ENCODE measurements around the gene TMEM116. TPM values are rescaled to one million over a fixed set of nuclear protein-coding genes. Genes with fewer than 3 reads are reported as not detected.
A peak's percentile ranks its signal among the peaks of the same experiment; 100 is the strongest.
"Not testable (repeated sequence)": the region's sequence is repeated elsewhere in the genome, so short reads cannot be mapped to it uniquely, and the experiment has no call there.

Gene TMEM116
- total RNA-seq, 1 donor from 2014 or later = 10.7 TPM

GRCh38 chr12:112013601-112014402, 837 bp upstream of the TMEM116 start:
- H3K36me3 ChIP-seq (ENCODE audit: control insufficient read depth, insufficient read depth, low read length) = no peaks in the 10 kb centered on the region
- peak overlapping the region; percentile 84 for H3K4me3 ChIP-seq (ENCODE audit: low read depth, low read length)
- peak; percentile 49 for DNase-seq (ENCODE audit: low read depth)
- TF ChIP-seq CTCF (IDR thresholded peaks at IDR 0.05; ENCODE audit: insufficient read depth, low read length, poor library complexity, severe bottlenecking) = no peak
- H3K27me3 ChIP-seq (ENCODE audit: control insufficient read depth, insufficient read depth, low read length) = no peaks in the 10 kb centered on the region

GRCh38 chr12:112011685-112012084, 1.3 kb downstream of the TMEM116 start:
- Histone ChIP-seq H3K27me3 (ENCODE audit: control insufficient read depth, insufficient read depth, low read length) (no peaks in the 10 kb centered on the region), H3K4me3 (ENCODE audit: low read depth, low read length) (no peak overlapping the region), H3K36me3 (ENCODE audit: control insufficient read depth, insufficient read depth, low read length) (no peaks in the 10 kb centered on the region)
- no peak for TF ChIP-seq CTCF (IDR thresholded peaks at IDR 0.05; ENCODE audit: insufficient read depth, low read length, poor library complexity, severe bottlenecking)
- DNase-seq (ENCODE audit: low read depth) = no peak

- Histone ChIP-seq H3K36me3 (ENCODE audit: control insufficient read depth, insufficient read depth, low read length) (no peaks in the 10 kb centered on the region), H3K4me3 (ENCODE audit: low read depth, low read length) (no peak overlapping the region), H3K27me3 (ENCODE audit: control insufficient read depth, insufficient read depth, low read length) (no peaks in the 10 kb centered on the region)
- no peak for DNase-seq (ENCODE audit: low read depth)
- TF ChIP-seq CTCF (IDR thresholded peaks at IDR 0.05; ENCODE audit: insufficient read depth, low read length, poor library complexity, severe bottlenecking) = no peak
These were observed 2.3 kb downstream of the TMEM116 start for GRCh38 chr12:112010415-112011344.

GRCh38 chr12:112009596-112009995, 3.4 kb downstream of the TMEM116 start:
- not testable (repeated sequence) for DNase-seq (ENCODE audit: low read depth); H3K4me3 ChIP-seq (ENCODE audit: low read depth, low read length); H3K36me3 ChIP-seq (ENCODE audit: control insufficient read depth, insufficient read depth, low read length); H3K27me3 ChIP-seq (ENCODE audit: control insufficient read depth, insufficient read depth, low read length)

- H3K4me3 ChIP-seq (ENCODE audit: low read depth, low read length) = no peak overlapping the region
- H3K27me3 ChIP-seq (ENCODE audit: control insufficient read depth, insufficient read depth, low read length) = no peaks in the 10 kb centered on the region
- H3K36me3 ChIP-seq (ENCODE audit: control insufficient read depth, insufficient read depth, low read length) = no peaks in the 10 kb centered on the region
- no peak for DNase-seq (ENCODE audit: low read depth)
- TF ChIP-seq CTCF (IDR thresholded peaks at IDR 0.05; ENCODE audit: insufficient read depth, low read length, poor library complexity, severe bottlenecking) = no peak
These were observed 4.0 kb downstream of the TMEM116 start for GRCh38 chr12:112008918-112009317.

- Histone ChIP-seq H3K36me3 (ENCODE audit: control insufficient read depth, insufficient read depth, low read length) (no peaks in the 10 kb centered on the region), H3K27me3 (ENCODE audit: control insufficient read depth, insufficient read depth, low read length) (no peaks in the 10 kb centered on the region)
- DNase-seq (ENCODE audit: low read depth) = no peak
These were observed 5.0 kb downstream of the TMEM116 start for GRCh38 chr12:112007945-112008344.

More at GRCh38 chr12:112007945-112008344, 5.0 kb downstream of the TMEM116 start:
- TF ChIP-seq CTCF (IDR thresholded peaks at IDR 0.05; ENCODE audit: insufficient read depth, low read length, poor library complexity, severe bottlenecking) = no peak
- no peak overlapping the region for H3K4me3 ChIP-seq (ENCODE audit: low read depth, low read length)

Data from kidney epithelial cell (primary cell).